Esophagus muscularis mucosa (tissue), 4 donors: Measurements from ENCODE around the gene ABCC8. TPM values are rescaled to one million over a fixed set of nuclear protein-coding genes. Genes with fewer than 3 reads are reported as not detected.

Source experiments
- DNase-seq: peaks from one replicate; pipeline ENCODE4 v3.0.0-alpha.2; 2017; ENCODE audit errors: extremely low spot score
- H3K27ac ChIP-seq, 4 donors: fragments of 200-600 bp; sonication (generic); replicated peaks in 1 of 4; 1 replicate in 3 of 4; 2 replicates in 1 of 4; pipeline ENCODE4 v1.5.1; 2016 to 2019; ENCODE audit warnings: mild to moderate bottlenecking in 1 of 4
- H3K27me3 ChIP-seq, 4 donors: fragments of 200-600 bp; sonication (generic); one replicate each; pipeline versions ENCODE4 v1.5.1 to v1.6.0; 2016 to 2019
- H3K36me3 ChIP-seq, 4 donors: fragments of 200-600 bp; sonication (generic); one replicate each; pipeline ENCODE4 v1.5.1; 2016 to 2019
- H3K4me1 ChIP-seq, 4 donors: fragments of 200-600 bp; sonication (generic); one replicate each; pipeline ENCODE4 v1.5.1; 2016 to 2019
- H3K4me3 ChIP-seq, 4 donors: fragments of 200-600 bp; sonication (generic); 1 replicate in 2 of 4; 2 replicates in 2 of 4; pipeline ENCODE4 v1.5.1; 2016 to 2019; ENCODE audit warnings: mild to moderate bottlenecking in 4 of 4, moderate library complexity in 1 of 4
- H3K9me3 ChIP-seq, 4 donors: fragments of 200-600 bp; sonication (generic); 1 replicate in 3 of 4; 2 replicates in 1 of 4; pipeline ENCODE4 v1.5.1; 2016 to 2019
- EP300 ChIP-seq: sonication (generic); formaldehyde crosslinking; IDR thresholded peaks from one replicate; pipeline ENCODE4 v1.6.1; 2017; ENCODE audit warnings: antibody characterized with exemption
- POLR2A ChIP-seq: fragments of 450-650 bp; IDR thresholded peaks from one replicate; pipeline ENCODE4 v1.6.1; 2017; ENCODE audit warnings: antibody characterized with exemption, moderate library complexity, mild to moderate bottlenecking, low read depth
- POLR2AphosphoS5 ChIP-seq, 2 donors: sonication (generic); formaldehyde crosslinking; IDR thresholded peaks; one replicate each; pipeline ENCODE4 v1.6.1; 2017; ENCODE audit warnings: antibody characterized with exemption in 2 of 2
- WGBS: methylation state at CpG from one replicate; pipeline ENCODE4 v1.1.5; 2018; 5-methylcytosine and 5-hydroxymethylcytosine counted together
- intact Hi-C: fragments of 100-400 bp; cut with DNase I; formaldehyde crosslinking; loops from one replicate; pipeline ENCODE4 v1.15.1; 2023
- total RNA-seq, 4 donors: library from RNA; depleted of rRNA; stranded (reverse); fragments of >200 nt; gene quantifications; one replicate each; pipeline versions ENCODE4 v1.1.0 to v1.2.1, GENCODE V29; 2016
- TF ChIP-seq, protein P1 (sequence below), 3 experiments: fragments of 200-600 bp in 2 of 3; fragments of 450-650 bp in 1 of 3; sonication (generic) in 2 of 3; IDR thresholded peaks; one replicate each; pipeline ENCODE4 v1.5.1; 2017 to 2019; ENCODE audit warnings: antibody characterized with exemption in 3 of 3, mild to moderate bottlenecking in 2 of 3, moderate library complexity in 1 of 3

Gene ABCC8
- 1 to 10 TPM in 3 of 4 donors, under 1 TPM in 1; 0.63 to 2.5 (median 1.7) TPM for total RNA-seq

DNA sequence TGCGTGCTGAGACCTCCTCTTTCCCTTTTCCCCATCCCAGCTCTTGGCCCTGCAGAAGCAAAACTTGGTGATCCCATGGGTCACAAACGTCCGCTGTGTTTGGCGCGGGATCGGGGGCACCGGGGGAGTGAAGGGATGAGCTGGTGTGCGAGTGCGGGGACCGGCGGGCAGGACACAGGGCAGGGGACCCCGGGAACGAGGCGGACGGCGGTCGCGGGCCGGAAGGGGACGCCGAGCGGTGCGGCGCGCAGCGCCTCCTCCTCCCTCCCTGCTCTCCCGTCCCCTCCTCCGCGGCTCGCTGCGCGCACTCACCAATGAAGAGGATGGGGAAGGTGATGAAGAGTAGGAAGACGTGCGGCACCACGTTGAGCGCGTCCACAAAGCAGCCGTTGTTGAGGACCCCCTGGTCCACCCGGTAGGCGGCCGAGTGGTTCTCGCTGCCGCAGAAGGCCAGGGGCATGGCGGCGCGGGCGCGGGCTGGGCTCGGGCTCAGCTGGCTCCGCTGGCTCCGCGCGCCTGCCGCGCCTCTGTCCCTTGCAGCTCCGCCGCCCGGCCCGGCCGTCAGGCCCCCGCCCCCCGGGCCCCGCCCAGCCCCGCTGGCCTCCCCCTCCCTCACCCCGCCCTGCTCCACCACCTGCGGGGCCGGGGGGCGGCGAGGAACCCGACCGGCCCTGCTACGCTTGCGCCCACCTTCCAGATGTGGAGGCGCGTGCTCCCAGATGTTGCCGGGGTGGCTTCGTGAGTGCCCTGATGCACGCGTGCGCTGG, at the start of gene ABCC8:
ABCC8 (minus strand) TSS at position 529 of the 767 bp plus-strand sequence; CDS start at position 460, 69 bp downstream.
- no peak for DNase-seq
- peak within 1 kb of the TSS; percentile 14 to 40 (median 30) for H3K4me3 ChIP-seq
- WGBS: 1% methylated on average over 34 of the region's 80 CpGs
- H3K36me3 ChIP-seq: no peaks in the 10 kb centered on the region
- intact Hi-C loops: no loop called here
- peaks cover 0 to 72% (median 12%) of the 10 kb centered on the region in 4 donors for H3K27me3 ChIP-seq
- TF ChIP-seq POLR2AphosphoS5 (IDR thresholded peaks at IDR 0.05) (no peak), POLR2A (no peak), EP300 (no peak)
- TF ChIP-seq, protein P1, sequence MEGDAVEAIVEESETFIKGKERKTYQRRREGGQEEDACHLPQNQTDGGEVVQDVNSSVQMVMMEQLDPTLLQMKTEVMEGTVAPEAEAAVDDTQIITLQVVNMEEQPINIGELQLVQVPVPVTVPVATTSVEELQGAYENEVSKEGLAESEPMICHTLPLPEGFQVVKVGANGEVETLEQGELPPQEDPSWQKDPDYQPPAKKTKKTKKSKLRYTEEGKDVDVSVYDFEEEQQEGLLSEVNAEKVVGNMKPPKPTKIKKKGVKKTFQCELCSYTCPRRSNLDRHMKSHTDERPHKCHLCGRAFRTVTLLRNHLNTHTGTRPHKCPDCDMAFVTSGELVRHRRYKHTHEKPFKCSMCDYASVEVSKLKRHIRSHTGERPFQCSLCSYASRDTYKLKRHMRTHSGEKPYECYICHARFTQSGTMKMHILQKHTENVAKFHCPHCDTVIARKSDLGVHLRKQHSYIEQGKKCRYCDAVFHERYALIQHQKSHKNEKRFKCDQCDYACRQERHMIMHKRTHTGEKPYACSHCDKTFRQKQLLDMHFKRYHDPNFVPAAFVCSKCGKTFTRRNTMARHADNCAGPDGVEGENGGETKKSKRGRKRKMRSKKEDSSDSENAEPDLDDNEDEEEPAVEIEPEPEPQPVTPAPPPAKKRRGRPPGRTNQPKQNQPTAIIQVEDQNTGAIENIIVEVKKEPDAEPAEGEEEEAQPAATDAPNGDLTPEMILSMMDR (IDR thresholded peaks at IDR 0.05): no peak
- no peaks in the 10 kb centered on the region for H3K9me3 ChIP-seq
- peaks cover 0 to 22% (median 14%) of the 10 kb centered on the region in 4 donors for H3K4me1 ChIP-seq
- no peak within 1 kb of the TSS for H3K27ac ChIP-seq

DNA sequence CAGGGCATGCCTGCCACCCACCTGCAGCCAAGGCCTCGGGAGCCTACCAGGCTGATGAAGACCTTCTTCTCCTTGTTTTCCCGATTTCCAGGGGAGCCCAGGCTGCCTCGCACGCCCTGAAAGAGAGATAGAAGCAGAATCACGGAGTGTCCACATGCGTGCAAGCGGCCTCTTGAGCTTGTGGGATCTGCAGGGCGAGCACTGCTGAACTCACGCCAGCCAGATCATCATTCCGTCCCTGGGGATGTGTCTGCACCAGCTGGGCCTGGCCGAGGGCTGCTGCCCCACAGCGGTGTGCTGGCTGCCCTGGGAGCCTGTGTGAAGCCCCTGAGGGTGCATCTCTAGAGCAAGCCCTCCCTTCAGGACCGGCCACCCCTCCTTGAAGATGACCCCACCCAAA, 49.7 kb upstream of the ABCC8 start:
- intact Hi-C loops: no loop called here
- peaks cover 0 to 7% (median 0%) of the 10 kb centered on the region in 4 donors for H3K27me3 ChIP-seq
- no peak overlapping the region for H3K27ac ChIP-seq
- no peak for DNase-seq
- no peaks in the 10 kb centered on the region for H3K36me3 ChIP-seq
- no peak overlapping the region for H3K4me3 ChIP-seq
- WGBS: 91% methylated on average over 7 of the region's 13 CpGs
- no peak for TF ChIP-seq POLR2A
- TF ChIP-seq, protein P1 (IDR thresholded peaks at IDR 0.05): no peak
- no peak for TF ChIP-seq EP300
- no peak for TF ChIP-seq POLR2AphosphoS5 (IDR thresholded peaks at IDR 0.05)
- no peaks in the 10 kb centered on the region for H3K4me1 ChIP-seq
- H3K9me3 ChIP-seq: no peaks in the 10 kb centered on the region

DNA sequence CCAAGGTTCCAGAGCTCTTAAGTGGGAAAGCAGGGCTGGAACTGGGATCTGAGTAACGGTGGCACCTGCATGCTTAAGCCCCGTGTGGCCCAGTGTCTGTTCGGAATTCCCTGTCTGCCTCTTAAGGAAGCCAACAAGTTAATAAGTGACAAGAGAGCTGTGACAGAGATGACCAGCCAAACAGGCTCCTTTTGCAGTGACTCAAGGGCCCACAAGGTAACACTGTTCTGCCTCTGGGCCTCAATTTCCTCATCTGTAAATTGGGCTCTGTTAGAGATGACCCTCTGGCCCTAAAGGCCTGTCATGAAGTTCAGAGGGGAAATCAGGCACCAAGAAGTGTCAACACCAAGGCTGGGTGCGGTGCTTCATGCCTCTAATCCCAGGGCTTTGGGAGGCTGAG, 48.9 kb upstream of the ABCC8 start:
- WGBS: 90% methylated on average over 4 of the region's 4 CpGs
- no peak for DNase-seq
- Histone ChIP-seq H3K36me3 (no peaks in the 10 kb centered on the region), H3K27ac (no peak overlapping the region), H3K27me3 (no peaks in the 10 kb centered on the region), H3K4me3 (no peak overlapping the region), H3K4me1 (no peaks in the 10 kb centered on the region), H3K9me3 (no peaks in the 10 kb centered on the region)
- TF ChIP-seq EP300 (no peak), POLR2A (no peak), POLR2AphosphoS5 (IDR thresholded peaks at IDR 0.05) (no peak)
- TF ChIP-seq, protein P1 (IDR thresholded peaks at IDR 0.05): no peak
- intact Hi-C loops: no loop called here

DNA sequence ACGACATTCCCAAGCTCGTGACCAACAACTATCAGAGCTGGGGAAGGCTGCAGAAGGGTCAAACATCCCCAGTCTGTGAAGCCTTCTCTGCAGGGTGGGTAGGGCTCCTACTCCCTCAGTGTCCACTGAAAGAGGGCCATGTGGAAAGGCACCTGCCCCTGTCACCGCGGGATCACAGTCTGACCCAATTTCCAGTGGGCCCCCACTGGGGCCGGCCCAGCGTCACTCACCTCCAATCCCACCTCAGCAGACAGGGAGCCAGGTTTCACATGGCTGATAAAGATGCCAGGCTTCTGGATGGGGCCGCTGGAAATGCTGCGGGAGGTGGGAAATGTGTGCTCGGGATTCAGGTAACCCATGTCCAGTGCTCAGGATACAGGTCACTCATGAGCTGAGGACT, 47.6 kb upstream of the ABCC8 start:
- Histone ChIP-seq H3K4me3 (no peak overlapping the region), H3K27ac (no peak overlapping the region), H3K4me1 (no peaks in the 10 kb centered on the region), H3K27me3 (no peaks in the 10 kb centered on the region), H3K9me3 (no peaks in the 10 kb centered on the region), H3K36me3 (no peaks in the 10 kb centered on the region)
- no peak for TF ChIP-seq POLR2A
- intact Hi-C loops: no loop called here
- DNase-seq: no peak
- 97% methylated on average over 8 of the region's 9 CpGs for WGBS

DNA sequence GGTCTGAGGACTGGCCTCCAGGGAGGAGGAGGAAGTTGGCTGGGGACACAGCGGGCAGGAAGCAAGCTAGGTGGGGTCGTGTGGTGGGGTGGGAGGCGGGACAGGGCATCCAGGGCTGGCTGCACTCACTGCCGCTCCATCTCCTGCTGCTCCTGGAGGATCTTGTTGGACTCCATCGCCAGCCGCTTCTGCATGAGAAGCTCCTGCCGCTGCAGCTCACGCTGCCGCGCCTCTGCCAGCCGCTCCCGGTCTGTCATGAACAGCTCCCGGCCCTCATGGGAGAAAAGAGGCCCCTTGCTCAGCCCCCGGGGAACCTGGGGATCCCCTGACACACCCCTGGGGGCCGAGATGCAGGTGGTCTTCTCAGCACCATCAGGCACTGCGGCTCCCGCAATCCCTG, 46.0 kb upstream of the ABCC8 start:
- Histone ChIP-seq H3K4me3 (no peak overlapping the region), H3K9me3 (no peaks in the 10 kb centered on the region), H3K27me3 (peaks cover 0 to 4% (median 0%) of the 10 kb centered on the region in 4 donors), H3K4me1 (no peaks in the 10 kb centered on the region), H3K27ac (no peak overlapping the region), H3K36me3 (no peaks in the 10 kb centered on the region)
- no peak for DNase-seq
- WGBS: 95% methylated on average over 12 of the region's 17 CpGs
- intact Hi-C loops: no loop called here
- TF ChIP-seq POLR2AphosphoS5 (IDR thresholded peaks at IDR 0.05): no peak
- no peak for TF ChIP-seq POLR2A
- TF ChIP-seq, protein P1 (IDR thresholded peaks at IDR 0.05): no peak
- no peak for TF ChIP-seq EP300
